GM12891 (cell line): ENCODE measurements around the gene FGGY.

Experiments used
- POLR2A ChIP-seq: IDR thresholded peaks from 2 replicates; pipeline ENCODE4 v1.6.1; 2011; ENCODE audit warnings: low read depth, low read length, control low read depth
- POU2F2 ChIP-seq: IDR thresholded peaks from 2 replicates; pipeline ENCODE4 v1.6.1; 2011; ENCODE audit warnings: low read depth, mild to moderate bottlenecking, control low read depth, low read length, moderate library complexity

DNA sequence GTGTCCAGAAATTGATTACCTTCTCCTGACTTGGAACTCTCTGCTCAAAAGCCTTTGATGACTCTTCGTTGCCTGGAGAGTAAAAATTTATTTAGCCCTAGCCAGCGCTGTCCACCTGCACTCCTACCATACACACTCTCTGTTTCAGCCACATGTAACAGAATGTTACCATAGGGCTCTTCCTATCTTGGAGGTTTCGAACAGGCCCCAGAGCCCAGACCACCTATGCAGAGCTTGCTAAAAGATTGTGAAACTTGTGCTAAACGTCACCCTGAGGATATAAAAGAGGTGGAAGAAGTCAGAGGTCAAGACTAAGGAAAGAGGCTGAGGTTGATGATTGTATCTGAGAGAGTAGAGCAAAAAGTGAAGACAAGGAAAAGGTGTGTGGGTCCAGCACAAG, 280.9 kb downstream of the FGGY start:
- no peak for TF ChIP-seq POLR2A
- no peak for TF ChIP-seq POU2F2
